Heart right ventricle (tissue), 16 donors: ENCODE data around the gene FAM13A. TPM values are rescaled to one million over a fixed set of nuclear protein-coding genes. Genes with fewer than 3 reads are reported as not detected.

Experiments used
- ATAC-seq, 8 donors: fragments of 200-7000 bp; cut with Tn5 transposase; one replicate each; pipeline ENCODE4 v1.9.1; 2020; ENCODE audit warnings: mild to moderate bottlenecking in 8 of 8, moderate library complexity in 8 of 8, moderate number of reproducible peaks in 1 of 8
- DNase-seq, 2 donors: peaks; one replicate each; pipeline ENCODE4 v3.0.0-alpha.2; 2020
- H3K27ac ChIP-seq, 10 donors: fragments of 200-600 bp; sonication (generic) in 2 of 10; one replicate each; pipeline versions ENCODE4 v1.5.0 to v1.8.0; 2020 to 2022; ENCODE audit warnings: mild to moderate bottlenecking in 3 of 10
- H3K27me3 ChIP-seq, 7 donors: fragments of 200-600 bp; one replicate each; pipeline ENCODE4 v1.8.0; 2021 to 2022; ENCODE audit warnings: mild to moderate bottlenecking in 2 of 7
- H3K36me3 ChIP-seq, 9 donors: fragments of 200-600 bp; sonication (generic) in 1 of 9; one replicate each; pipeline versions ENCODE4 v1.5.0 to v1.8.0; 2020 to 2022; ENCODE audit warnings: mild to moderate bottlenecking in 2 of 9
- H3K4me1 ChIP-seq, 9 donors: fragments of 200-600 bp; sonication (generic) in 1 of 9; one replicate each; pipeline versions ENCODE4 v1.5.0 to v1.8.0; 2020 to 2022; ENCODE audit warnings: mild to moderate bottlenecking in 4 of 9
- H3K4me3 ChIP-seq, 10 donors: fragments of 200-600 bp; sonication (generic) in 2 of 10; one replicate each; pipeline versions ENCODE4 v1.5.0 to v1.8.0; 2020 to 2022; ENCODE audit warnings: mild to moderate bottlenecking in 7 of 10, moderate library complexity in 2 of 10
- H3K9me3 ChIP-seq, 11 donors: fragments of 200-600 bp in 10 of 11; sonication (generic) in 2 of 11; one replicate each; pipeline versions ENCODE4 v1.5.0 to v1.8.0; 2013 to 2022; ENCODE audit warnings: mild to moderate bottlenecking in 2 of 11, control low read depth in 1 of 11, moderate library complexity in 1 of 11
- CTCF ChIP-seq, 9 donors: fragments of 200-600 bp; sonication (generic) in 2 of 9; IDR thresholded peaks; one replicate each; pipeline versions ENCODE4 v1.5.0 to v1.8.0; 2021 to 2022; ENCODE audit warnings: antibody characterized with exemption in 9 of 9, mild to moderate bottlenecking in 5 of 9, moderate library complexity in 1 of 9
- WGBS, 2 donors: extraction: QIAGEN DNeasy Blood & Tissue Kit; methylation state at CpG; one replicate each; pipeline ENCODE4 v1.1.7; 2013; ENCODE audit warnings: inconsistent platforms in 1 of 2; 5-methylcytosine and 5-hydroxymethylcytosine counted together
- intact Hi-C, 10 donors: fragments of 100-400 bp; cut with DNase I; formaldehyde crosslinking; loops; one replicate each; pipeline versions ENCODE4 v1.11.1 to v1.14.2; 2022
- polyA plus RNA-seq, 2 donors: library from polyadenylated mRNA; stranded (reverse); fragments of 200-250 nt; gene quantifications; one replicate each; pipeline ENCODE4 v1.2.3, GENCODE V29; 2013
- total RNA-seq, 10 donors: library from RNA; stranded (reverse); fragmentation: NEBNext Ultra II Directional in 3 of 10; extraction: Animal tissue kit (Norgen Biotek cat#: 25700) in 3 of 10; gene quantifications; one replicate each; pipeline versions ENCODE4 v1.2.1 to v1.2.4, GENCODE V29; 2021 to 2023
- donor health status: Arrhythmogenic right ventricular cardiomyopathy.
- donor health status: ischemic (EF 13 %, LVEDD 7.1; RV severe dilation, severe dysfunction).
- donor health status: healthy with polysubstance abuse.
- donor health status: DM: no; HTN: yes; CAD: no.
- donor health status: DM: no; HTN: no; CAD: no.
- donor health status: ischemic (EF 25% LVEDD 6.9; RV normal size, moderate dysfunction).
- donor health status: ischemic (EF 25% LVEDD 5.7; RV mildly dilated, moderate dysfunction).
- donor health status: healthy.
- donor health status: DM: yes; HTN: yes; CAD: no.
- donor health status: Ischemic cardiomyopathy.
- donor health status: ischemic (EF 35%, LVEDD 5.7; RV mildly dilated, moderate dysfunction).
- donor health status: nonischemic (EF 11% LVEDD 7.7; RV severe dilation, severe dysfunction).
- donor health status: DM: yes; HTN: yes; CAD: no.
- donor health status: PGD.
- donor health status: ischemic (EF 29% LVEDD 5.4; RV normal size, mild dysfunction).
- donor health status: nonischemic (EF 23%, LVEDD 6.1; RV moderate dilation, normal function).

FAM13A gene
- total and polyA plus RNA-seq, 12 donors = 2.4 to 18.4 (median 14.1) TPM

DNA sequence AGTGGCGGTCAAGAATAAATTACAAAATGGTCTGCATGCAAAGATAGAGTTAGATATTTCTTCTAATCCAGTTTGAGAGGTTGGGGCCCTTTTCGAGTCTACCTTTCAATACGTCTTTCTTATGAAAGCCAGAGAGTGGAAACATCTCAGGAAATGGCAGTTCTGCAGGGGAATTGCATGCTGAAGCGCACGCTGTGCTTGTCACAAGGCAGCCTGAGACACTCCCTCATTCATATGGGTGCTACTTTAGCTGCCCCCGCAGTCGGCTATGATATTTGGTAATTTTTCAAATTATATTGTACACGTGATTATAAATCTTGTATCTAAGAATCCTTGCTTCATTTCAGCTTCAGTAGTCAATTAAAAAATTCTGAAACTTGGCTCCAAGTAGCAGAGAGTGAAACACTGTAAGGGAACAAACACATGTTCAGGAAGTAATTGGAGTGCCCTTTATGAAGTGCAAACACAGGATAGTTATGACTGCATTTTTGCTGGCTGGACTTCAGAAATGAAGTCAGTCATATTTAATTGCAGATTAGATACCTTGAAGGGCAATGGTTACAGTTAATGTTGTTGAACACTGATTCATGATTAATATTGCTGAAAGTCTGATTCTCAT, 213.8 kb downstream of the FAM13A start:
- peaks cover 0 to 21% (median 12%) of the 10 kb centered on the region in 9 donors for H3K4me1 ChIP-seq
- DNase-seq (no peak), ATAC-seq (peak in 5 of 8 donors; percentile 16 to 76 (median 68))
- 47 to 52% methylated on average over 8 of the region's 8 CpGs for WGBS, 2 donors
- H3K4me3 ChIP-seq = no peak overlapping the region
- H3K36me3 ChIP-seq = no peaks in the 10 kb centered on the region
- intact Hi-C loops = no loop called here
- no peak overlapping the region for H3K27ac ChIP-seq
- TF ChIP-seq CTCF (IDR thresholded peaks at IDR 0.05) = no peak
- no peaks in the 10 kb centered on the region for H3K27me3 ChIP-seq
- H3K9me3 ChIP-seq = no peaks in the 10 kb centered on the region

GRCh38 chr4:88841635-88842034, 215.3 kb downstream of the FAM13A start:
- intact Hi-C loops = no loop called here
- ATAC-seq (no peak), DNase-seq (no peak)
- H3K27ac ChIP-seq = no peak overlapping the region
- no peaks in the 10 kb centered on the region for H3K36me3 ChIP-seq
- H3K9me3 ChIP-seq = no peaks in the 10 kb centered on the region
- H3K4me1 ChIP-seq = peaks cover 0 to 21% (median 12%) of the 10 kb centered on the region in 9 donors
- 90% methylated on average over 4 of the region's 4 CpGs for WGBS, 2 donors
- H3K27me3 ChIP-seq = no peaks in the 10 kb centered on the region
- no peak overlapping the region for H3K4me3 ChIP-seq
- no peak for TF ChIP-seq CTCF (IDR thresholded peaks at IDR 0.05)

- no peaks in the 10 kb centered on the region for H3K36me3 ChIP-seq
- no peak for TF ChIP-seq CTCF (IDR thresholded peaks at IDR 0.05)
- no peaks in the 10 kb centered on the region for H3K9me3 ChIP-seq
Measured at GRCh38 chr4:88836216-88836615, 220.8 kb downstream of the FAM13A start.

DNA sequence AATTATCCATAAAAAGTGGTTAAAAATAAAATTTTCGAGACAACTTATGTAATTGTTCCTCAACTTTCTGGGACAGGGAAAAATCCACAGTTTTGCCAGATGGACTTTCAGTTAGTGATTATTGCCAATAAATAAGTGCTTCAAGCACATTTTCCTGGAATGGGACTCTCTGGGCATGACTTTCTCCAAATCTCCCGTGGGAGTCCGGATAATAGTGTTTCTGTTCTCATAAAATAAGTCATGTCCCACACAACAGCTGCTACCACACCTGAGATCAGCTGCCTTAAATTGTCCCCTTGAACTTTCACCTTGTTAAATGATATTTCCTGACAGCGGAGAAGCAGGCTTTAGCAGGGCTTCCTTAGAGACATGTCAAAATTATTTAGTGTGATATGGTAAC, 226.0 kb downstream of the FAM13A start:
- peak in 5 of 8 donors; percentile 62 to 80 (median 75) for ATAC-seq
- peak in 1 of 2 donors; percentile 41 for DNase-seq
- Histone ChIP-seq H3K4me3 (no peak overlapping the region), H3K27me3 (no peaks in the 10 kb centered on the region), H3K4me1 (peaks cover 0 to 19% (median 4%) of the 10 kb centered on the region in 9 donors), H3K9me3 (no peaks in the 10 kb centered on the region), H3K27ac (peak overlapping the region in 4 of 10 donors; percentile 42 to 60 (median 50)), H3K36me3 (no peaks in the 10 kb centered on the region)
- 46 to 54% methylated on average over 4 of the region's 4 CpGs for WGBS, 2 donors
- intact Hi-C loops = no loop called here
- TF ChIP-seq CTCF (IDR thresholded peaks at IDR 0.05) = no peak

More at GRCh38 chr4:88836216-88836615, 220.8 kb downstream of the FAM13A start:
- peaks cover 0 to 4% (median 0%) of the 10 kb centered on the region in 9 donors for H3K4me1 ChIP-seq
- H3K27me3 ChIP-seq = no peaks in the 10 kb centered on the region
- DNase-seq (no peak), ATAC-seq (no peak)
- no peak overlapping the region for H3K27ac ChIP-seq
- intact Hi-C loops = no loop called here
- H3K4me3 ChIP-seq = no peak overlapping the region
